Glutamatergic neuron (in vitro differentiated cells): ENCODE data around the gene SIMC1. TPM values are rescaled to one million over a fixed set of nuclear protein-coding genes. Genes with fewer than 3 reads are reported as not detected.

ENCODE experiments used
- DNase-seq: peaks from one replicate; pipeline ENCODE4 v3.0.0; 2022
- H3K27ac Mint-ChIP-seq: one replicate; pipeline ENCODE4 v1.8.0; 2020; ENCODE audit warnings: mild to moderate bottlenecking, mixed read lengths, inconsistent platforms; ENCODE audit not compliant: unreplicated experiment
- H3K27me3 Mint-ChIP-seq: one replicate; pipeline ENCODE4 v1.8.0; 2020; ENCODE audit warnings: mild to moderate bottlenecking, moderate library complexity, mixed read lengths, inconsistent platforms; ENCODE audit not compliant: unreplicated experiment
- H3K36me3 Mint-ChIP-seq: one replicate; pipeline ENCODE4 v1.8.0; 2020; ENCODE audit warnings: mild to moderate bottlenecking, mixed read lengths, inconsistent platforms; ENCODE audit not compliant: unreplicated experiment
- H3K4me1 Mint-ChIP-seq: one replicate; pipeline ENCODE4 v1.8.0; 2020; ENCODE audit warnings: mild to moderate bottlenecking, low read depth, mixed read lengths, inconsistent platforms; ENCODE audit not compliant: unreplicated experiment
- H3K4me3 Mint-ChIP-seq: one replicate; pipeline ENCODE4 v1.8.0; 2020; ENCODE audit warnings: mild to moderate bottlenecking, mixed read lengths, inconsistent platforms; ENCODE audit not compliant: unreplicated experiment
- H3K9me3 Mint-ChIP-seq: one replicate; pipeline ENCODE4 v1.8.0; 2020; ENCODE audit warnings: mild to moderate bottlenecking, moderate library complexity, mixed read lengths, inconsistent platforms; ENCODE audit not compliant: unreplicated experiment
- CTCF ChIP-seq: fragments of 200-600 bp; sonication (generic); IDR thresholded peaks from one replicate; pipeline ENCODE4 v1.5.0; 2021; ENCODE audit not compliant: partially characterized antibody, unreplicated experiment
- total RNA-seq: library from RNA; stranded (reverse); fragmentation: NEBNext Ultra II Directional; extraction: Animal tissue kit (Norgen Biotek cat#: 25700); gene quantifications from one replicate; pipeline ENCODE4 v1.2.1, GENCODE V29; 2021; ENCODE audit not compliant: unreplicated experiment

Gene SIMC1
- total RNA-seq, 1 donor from 2014 or later = 35.2 TPM

GRCh38 chr5:176352116-176352878, 114.1 kb downstream of the SIMC1 start:
- H3K27ac Mint-ChIP-seq = no peak overlapping the region
- peaks cover 10% of the 10 kb centered on the region for H3K36me3 Mint-ChIP-seq

GRCh38 chr5:176353533-176353932, 115.3 kb downstream of the SIMC1 start:
- Mint-ChIP-seq H3K27me3 (no peaks in the 10 kb centered on the region), H3K9me3 (no peaks in the 10 kb centered on the region), H3K4me3 (no peak overlapping the region), H3K4me1 (peaks cover 17% of the 10 kb centered on the region), H3K36me3 (peaks cover 4% of the 10 kb centered on the region), H3K27ac (no peak overlapping the region)
- no peak for TF ChIP-seq CTCF
- no peak for DNase-seq

More at GRCh38 chr5:176352116-176352878, 114.1 kb downstream of the SIMC1 start:
- peaks cover 13% of the 10 kb centered on the region for H3K4me1 Mint-ChIP-seq
- no peak for DNase-seq
- no peaks in the 10 kb centered on the region for H3K27me3 Mint-ChIP-seq
- peaks cover 5% of the 10 kb centered on the region for H3K9me3 Mint-ChIP-seq
- H3K4me3 Mint-ChIP-seq = no peak overlapping the region
- TF ChIP-seq CTCF = no peak

- Mint-ChIP-seq H3K36me3 (no peaks in the 10 kb centered on the region), H3K9me3 (no peaks in the 10 kb centered on the region), H3K4me1 (peaks cover 23% of the 10 kb centered on the region), H3K4me3 (no peak overlapping the region), H3K27ac (no peak overlapping the region), H3K27me3 (no peaks in the 10 kb centered on the region)
- peak; percentile 26 for DNase-seq
- TF ChIP-seq CTCF = peak; percentile 12
These were observed 117.4 kb downstream of the SIMC1 start for GRCh38 chr5:176355400-176356178.

- TF ChIP-seq CTCF = no peak
- H3K36me3 Mint-ChIP-seq = no peaks in the 10 kb centered on the region
- no peak overlapping the region for H3K27ac Mint-ChIP-seq
- peaks cover 2% of the 10 kb centered on the region for H3K9me3 Mint-ChIP-seq
- DNase-seq = no peak
- peaks cover 2% of the 10 kb centered on the region for H3K27me3 Mint-ChIP-seq
- peaks cover 23% of the 10 kb centered on the region for H3K4me1 Mint-ChIP-seq
- H3K4me3 Mint-ChIP-seq = no peak overlapping the region
These were observed 117.9 kb downstream of the SIMC1 start for GRCh38 chr5:176356179-176356566.

GRCh38 chr5:176359658-176360057, 121.4 kb downstream of the SIMC1 start:
- peak overlapping the region; percentile 85 for H3K4me3 Mint-ChIP-seq
- H3K27ac Mint-ChIP-seq = peak overlapping the region; percentile 68
- H3K4me1 Mint-ChIP-seq = peaks cover 22% of the 10 kb centered on the region

More at GRCh38 chr5:176359658-176360057, 121.4 kb downstream of the SIMC1 start:
- no peak for DNase-seq
- Mint-ChIP-seq H3K27me3 (peaks cover 4% of the 10 kb centered on the region), H3K36me3 (no peaks in the 10 kb centered on the region), H3K9me3 (peaks cover 2% of the 10 kb centered on the region)
- TF ChIP-seq CTCF = no peak
